Measurements from ENCODE around the gene SYTL3.

DNA sequence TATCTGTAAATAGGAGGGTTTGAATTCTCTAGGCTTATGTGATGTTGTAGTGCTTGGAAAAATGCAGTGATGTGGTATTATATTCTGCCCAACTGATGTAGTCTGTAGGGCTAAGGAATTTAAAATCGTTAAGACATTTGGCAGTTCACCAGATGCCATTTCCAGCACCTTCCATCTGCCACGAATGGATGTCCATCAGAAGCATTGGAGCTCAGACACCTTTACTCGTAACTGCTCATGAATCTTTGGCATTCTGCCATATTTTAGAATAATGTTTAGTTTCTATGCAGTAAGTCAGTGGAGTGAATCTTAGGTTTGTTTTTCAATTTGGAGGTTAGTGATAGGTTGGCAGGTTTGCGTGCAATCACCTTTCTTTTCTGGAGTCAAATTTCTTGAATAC lies 2.4 kb upstream of the SYTL3 start:
- TF ChIP-seq HOXB6 (CRISPR knock-in tag; IDR thresholded peaks at IDR 0.05; ENCODE audit: borderline replicate concordance) (no peak), ZNF12 (CRISPR knock-in tag; IDR thresholded peaks at IDR 0.05) (no peak), SMC3 (conservative IDR thresholded peaks at IDR 0.05; ENCODE audit: insufficient read depth, low read depth, low read length) (no peak), EP300 (IDR thresholded peaks at IDR 0.05; ENCODE audit: low read length) (no peak), LARP7 (IDR thresholded peaks at IDR 0.05) (no peak), RAD51 (IDR thresholded peaks at IDR 0.05; ENCODE audit: borderline replicate concordance, low read depth) (no peak), CBX5 (IDR thresholded peaks at IDR 0.05; ENCODE audit: borderline replicate concordance, low read depth) (no peak)
- TF ChIP-seq, protein P1, sequence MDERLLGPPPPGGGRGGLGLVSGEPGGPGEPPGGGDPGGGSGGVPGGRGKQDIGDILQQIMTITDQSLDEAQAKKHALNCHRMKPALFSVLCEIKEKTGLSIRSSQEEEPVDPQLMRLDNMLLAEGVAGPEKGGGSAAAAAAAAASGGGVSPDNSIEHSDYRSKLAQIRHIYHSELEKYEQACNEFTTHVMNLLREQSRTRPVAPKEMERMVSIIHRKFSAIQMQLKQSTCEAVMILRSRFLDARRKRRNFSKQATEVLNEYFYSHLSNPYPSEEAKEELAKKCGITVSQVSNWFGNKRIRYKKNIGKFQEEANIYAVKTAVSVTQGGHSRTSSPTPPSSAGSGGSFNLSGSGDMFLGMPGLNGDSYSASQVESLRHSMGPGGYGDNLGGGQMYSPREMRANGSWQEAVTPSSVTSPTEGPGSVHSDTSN (CRISPR knock-in tag; IDR thresholded peaks at IDR 0.05; ENCODE audit: low read depth): no peak
- TF ChIP-seq, protein P1 (tag; conservative IDR thresholded peaks at IDR 0.05; ENCODE audit: low read depth): no peak
- TF ChIP-seq, protein P2, sequence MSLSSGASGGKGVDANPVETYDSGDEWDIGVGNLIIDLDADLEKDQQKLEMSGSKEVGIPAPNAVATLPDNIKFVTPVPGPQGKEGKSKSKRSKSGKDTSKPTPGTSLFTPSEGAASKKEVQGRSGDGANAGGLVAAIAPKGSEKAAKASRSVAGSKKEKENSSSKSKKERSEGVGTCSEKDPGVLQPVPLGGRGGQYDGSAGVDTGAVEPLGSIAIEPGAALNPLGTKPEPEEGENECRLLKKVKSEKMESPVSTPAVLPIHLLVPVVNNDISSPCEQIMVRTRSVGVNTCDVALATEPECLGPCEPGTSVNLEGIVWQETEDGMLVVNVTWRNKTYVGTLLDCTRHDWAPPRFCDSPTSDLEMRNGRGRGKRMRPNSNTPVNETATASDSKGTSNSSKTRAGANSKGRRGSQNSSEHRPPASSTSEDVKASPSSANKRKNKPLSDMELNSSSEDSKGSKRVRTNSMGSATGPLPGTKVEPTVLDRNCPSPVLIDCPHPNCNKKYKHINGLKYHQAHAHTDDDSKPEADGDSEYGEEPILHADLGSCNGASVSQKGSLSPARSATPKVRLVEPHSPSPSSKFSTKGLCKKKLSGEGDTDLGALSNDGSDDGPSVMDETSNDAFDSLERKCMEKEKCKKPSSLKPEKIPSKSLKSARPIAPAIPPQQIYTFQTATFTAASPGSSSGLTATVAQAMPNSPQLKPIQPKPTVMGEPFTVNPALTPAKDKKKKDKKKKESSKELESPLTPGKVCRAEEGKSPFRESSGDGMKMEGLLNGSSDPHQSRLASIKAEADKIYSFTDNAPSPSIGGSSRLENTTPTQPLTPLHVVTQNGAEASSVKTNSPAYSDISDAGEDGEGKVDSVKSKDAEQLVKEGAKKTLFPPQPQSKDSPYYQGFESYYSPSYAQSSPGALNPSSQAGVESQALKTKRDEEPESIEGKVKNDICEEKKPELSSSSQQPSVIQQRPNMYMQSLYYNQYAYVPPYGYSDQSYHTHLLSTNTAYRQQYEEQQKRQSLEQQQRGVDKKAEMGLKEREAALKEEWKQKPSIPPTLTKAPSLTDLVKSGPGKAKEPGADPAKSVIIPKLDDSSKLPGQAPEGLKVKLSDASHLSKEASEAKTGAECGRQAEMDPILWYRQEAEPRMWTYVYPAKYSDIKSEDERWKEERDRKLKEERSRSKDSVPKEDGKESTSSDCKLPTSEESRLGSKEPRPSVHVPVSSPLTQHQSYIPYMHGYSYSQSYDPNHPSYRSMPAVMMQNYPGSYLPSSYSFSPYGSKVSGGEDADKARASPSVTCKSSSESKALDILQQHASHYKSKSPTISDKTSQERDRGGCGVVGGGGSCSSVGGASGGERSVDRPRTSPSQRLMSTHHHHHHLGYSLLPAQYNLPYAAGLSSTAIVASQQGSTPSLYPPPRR (CRISPR knock-in tag; IDR thresholded peaks at IDR 0.05; ENCODE audit: borderline replicate concordance): no peak
- TF ChIP-seq, protein P3, sequence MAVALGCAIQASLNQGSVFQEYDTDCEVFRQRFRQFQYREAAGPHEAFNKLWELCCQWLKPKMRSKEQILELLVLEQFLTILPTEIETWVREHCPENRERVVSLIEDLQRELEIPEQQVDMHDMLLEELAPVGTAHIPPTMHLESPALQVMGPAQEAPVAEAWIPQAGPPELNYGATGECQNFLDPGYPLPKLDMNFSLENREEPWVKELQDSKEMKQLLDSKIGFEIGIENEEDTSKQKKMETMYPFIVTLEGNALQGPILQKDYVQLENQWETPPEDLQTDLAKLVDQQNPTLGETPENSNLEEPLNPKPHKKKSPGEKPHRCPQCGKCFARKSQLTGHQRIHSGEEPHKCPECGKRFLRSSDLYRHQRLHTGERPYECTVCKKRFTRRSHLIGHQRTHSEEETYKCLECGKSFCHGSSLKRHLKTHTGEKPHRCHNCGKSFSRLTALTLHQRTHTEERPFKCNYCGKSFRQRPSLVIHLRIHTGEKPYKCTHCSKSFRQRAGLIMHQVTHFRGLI (CRISPR knock-in tag; IDR thresholded peaks at IDR 0.05): no peak

Data from K562 (cell line).